ENCODE data around the gene PRSS2. TPM values are rescaled to one million over a fixed set of nuclear protein-coding genes. Genes with fewer than 3 reads are reported as not detected.
"Not testable (repeated sequence)": the region's sequence is repeated elsewhere in the genome, so short reads cannot be mapped to it uniquely, and the experiment has no call there.

PRSS2 gene
- total RNA-seq, 1 experiment from 2014 or later: 22.4 TPM

DNA sequence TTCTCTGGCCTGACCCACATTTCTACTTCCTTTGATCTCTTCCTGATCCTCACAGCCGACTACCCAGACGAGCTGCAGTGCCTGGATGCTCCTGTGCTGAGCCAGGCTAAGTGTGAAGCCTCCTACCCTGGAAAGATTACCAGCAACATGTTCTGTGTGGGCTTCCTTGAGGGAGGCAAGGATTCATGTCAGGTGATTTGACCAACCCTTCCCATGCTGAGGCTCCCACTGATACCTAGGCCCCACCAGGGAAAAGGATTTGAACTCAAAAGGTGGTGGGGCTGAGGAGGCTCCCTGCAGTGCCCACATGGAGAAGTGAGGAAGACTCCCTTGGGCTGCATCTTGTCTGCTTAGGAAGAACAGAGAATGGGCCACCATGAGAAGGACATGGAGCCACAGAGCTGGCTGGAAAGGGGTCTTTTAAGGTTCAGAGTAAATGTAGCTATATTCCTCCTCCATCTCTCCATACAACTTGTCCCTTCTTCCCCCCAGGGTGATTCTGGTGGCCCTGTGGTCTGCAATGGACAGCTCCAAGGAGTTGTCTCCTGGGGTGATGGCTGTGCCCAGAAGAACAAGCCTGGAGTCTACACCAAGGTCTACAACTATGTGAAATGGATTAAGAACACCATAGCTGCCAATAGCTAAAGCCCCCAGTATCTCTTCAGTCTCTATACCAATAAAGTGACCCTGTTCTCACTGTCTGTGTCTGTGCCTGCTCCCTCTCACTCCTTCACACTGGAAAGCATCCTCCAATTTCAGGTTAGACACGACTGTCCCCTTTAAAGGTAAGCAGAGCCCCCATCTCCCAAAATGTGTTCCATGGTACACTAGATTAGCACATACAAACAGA is 18.2 kb upstream of the PRSS2 start:
- TF ChIP-seq, protein P1, sequence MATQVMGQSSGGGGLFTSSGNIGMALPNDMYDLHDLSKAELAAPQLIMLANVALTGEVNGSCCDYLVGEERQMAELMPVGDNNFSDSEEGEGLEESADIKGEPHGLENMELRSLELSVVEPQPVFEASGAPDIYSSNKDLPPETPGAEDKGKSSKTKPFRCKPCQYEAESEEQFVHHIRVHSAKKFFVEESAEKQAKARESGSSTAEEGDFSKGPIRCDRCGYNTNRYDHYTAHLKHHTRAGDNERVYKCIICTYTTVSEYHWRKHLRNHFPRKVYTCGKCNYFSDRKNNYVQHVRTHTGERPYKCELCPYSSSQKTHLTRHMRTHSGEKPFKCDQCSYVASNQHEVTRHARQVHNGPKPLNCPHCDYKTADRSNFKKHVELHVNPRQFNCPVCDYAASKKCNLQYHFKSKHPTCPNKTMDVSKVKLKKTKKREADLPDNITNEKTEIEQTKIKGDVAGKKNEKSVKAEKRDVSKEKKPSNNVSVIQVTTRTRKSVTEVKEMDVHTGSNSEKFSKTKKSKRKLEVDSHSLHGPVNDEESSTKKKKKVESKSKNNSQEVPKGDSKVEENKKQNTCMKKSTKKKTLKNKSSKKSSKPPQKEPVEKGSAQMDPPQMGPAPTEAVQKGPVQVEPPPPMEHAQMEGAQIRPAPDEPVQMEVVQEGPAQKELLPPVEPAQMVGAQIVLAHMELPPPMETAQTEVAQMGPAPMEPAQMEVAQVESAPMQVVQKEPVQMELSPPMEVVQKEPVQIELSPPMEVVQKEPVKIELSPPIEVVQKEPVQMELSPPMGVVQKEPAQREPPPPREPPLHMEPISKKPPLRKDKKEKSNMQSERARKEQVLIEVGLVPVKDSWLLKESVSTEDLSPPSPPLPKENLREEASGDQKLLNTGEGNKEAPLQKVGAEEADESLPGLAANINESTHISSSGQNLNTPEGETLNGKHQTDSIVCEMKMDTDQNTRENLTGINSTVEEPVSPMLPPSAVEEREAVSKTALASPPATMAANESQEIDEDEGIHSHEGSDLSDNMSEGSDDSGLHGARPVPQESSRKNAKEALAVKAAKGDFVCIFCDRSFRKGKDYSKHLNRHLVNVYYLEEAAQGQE (IDR thresholded peaks at IDR 0.05; ENCODE audit: insufficient read depth in 1 of 2, low read depth in 2 of 2, low read length in 1 of 2): no peak
- TF ChIP-seq SIN3A (IDR thresholded peaks at IDR 0.05; ENCODE audit: borderline replicate concordance, insufficient read depth, low read depth, low read length) (no peak), POLR2AphosphoS5 (IDR thresholded peaks at IDR 0.05; ENCODE audit: low read depth, low read length) (no peak), TCF7L2 (IDR thresholded peaks at IDR 0.05; ENCODE audit: low read depth, low read length) (no peak), CTCF (IDR thresholded peaks at IDR 0.05) (no peak)
- H3K27ac ChIP-seq (ENCODE audit: low read length): no peak overlapping the region
- intact Hi-C loops (cut with micrococcal nuclease; ENCODE audit: unreplicated experiment) (no loop called here), in situ Hi-C loops (cut with HindIII; ENCODE audit: low pct_unique_long_range_greater_than_20kb, low sequenced_read_pairs) (no loop called here)
- ChIA-PET CTCF (no interaction called here), POLR2A (no interaction called here)
- 0 out of 2 replicates have a peak, but pooled peaks cover 4% of the 10 kb centered on the region for H3K27me3 ChIP-seq (ENCODE audit: control insufficient read depth, insufficient read depth, low read length)
- H3K9me3 ChIP-seq (ENCODE audit: control insufficient read depth, insufficient read depth, low read depth, low read length): no peaks in the 10 kb centered on the region
- DNase-seq (ENCODE audit: low read depth, low spot score) (no peak), ATAC-seq (no peak)
- H3K36me3 ChIP-seq (ENCODE audit: control insufficient read depth, insufficient read depth, low read length): no peaks in the 10 kb centered on the region
- H3K4me1 ChIP-seq (ENCODE audit: control insufficient read depth, insufficient read depth, low read length): no peaks in the 10 kb centered on the region
- no peak overlapping the region for H3K4me3 ChIP-seq (ENCODE audit: low read depth in 2 of 2, low read length in 2 of 2)
- no TSS peak for BruUV-seq (replicated peaks)

DNA sequence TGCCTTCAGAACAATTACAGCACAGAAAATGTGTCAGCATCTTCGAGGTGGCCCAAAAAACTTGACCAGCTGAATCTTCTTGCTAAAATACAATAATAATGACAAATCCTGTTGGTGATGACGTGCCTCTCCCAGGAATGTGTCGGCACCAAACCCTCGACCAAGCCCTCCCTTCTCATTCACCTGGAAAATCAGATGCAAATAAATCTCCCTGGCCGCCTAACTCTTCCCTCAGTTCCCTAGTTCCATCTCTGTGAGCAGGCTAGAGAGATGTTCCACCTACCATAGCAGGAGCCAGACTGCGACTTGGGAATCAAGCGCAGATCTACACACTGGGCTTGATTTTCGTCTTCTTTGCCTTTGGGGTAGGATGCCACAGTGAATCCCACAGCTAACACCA is 17.4 kb upstream of the PRSS2 start:
- H3K36me3 ChIP-seq (ENCODE audit: control insufficient read depth, insufficient read depth, low read length): no peaks in the 10 kb centered on the region
- H3K27me3 ChIP-seq (ENCODE audit: control insufficient read depth, insufficient read depth, low read length): 0 out of 2 replicates have a peak, but pooled peaks cover 4% of the 10 kb centered on the region
- H3K4me3 ChIP-seq (ENCODE audit: low read depth in 2 of 2, low read length in 2 of 2): no peak overlapping the region
- ChIA-PET POLR2A (no interaction called here), CTCF (no interaction called here)
- H3K9me3 ChIP-seq (ENCODE audit: control insufficient read depth, insufficient read depth, low read depth, low read length): no peaks in the 10 kb centered on the region
- DNase-seq (ENCODE audit: low read depth, low spot score) (no peak), ATAC-seq (no peak)
- no peaks in the 10 kb centered on the region for H3K4me1 ChIP-seq (ENCODE audit: control insufficient read depth, insufficient read depth, low read length)
- no TSS peak for BruUV-seq (replicated peaks)
- TF ChIP-seq, protein P1 (IDR thresholded peaks at IDR 0.05; ENCODE audit: insufficient read depth in 1 of 2, low read depth in 2 of 2, low read length in 1 of 2): no peak
- TF ChIP-seq POLR2AphosphoS5 (IDR thresholded peaks at IDR 0.05; ENCODE audit: low read depth, low read length) (no peak), SIN3A (IDR thresholded peaks at IDR 0.05; ENCODE audit: borderline replicate concordance, insufficient read depth, low read depth, low read length) (no peak), CTCF (IDR thresholded peaks at IDR 0.05) (no peak), TCF7L2 (IDR thresholded peaks at IDR 0.05; ENCODE audit: low read depth, low read length) (no peak)
- in situ Hi-C loops (cut with HindIII; ENCODE audit: low pct_unique_long_range_greater_than_20kb, low sequenced_read_pairs) (no loop called here), intact Hi-C loops (cut with micrococcal nuclease; ENCODE audit: unreplicated experiment) (no loop called here)
- no peak overlapping the region for H3K27ac ChIP-seq (ENCODE audit: low read length)

- H3K4me1 ChIP-seq (ENCODE audit: control insufficient read depth, insufficient read depth, low read length); H3K36me3 ChIP-seq (ENCODE audit: control insufficient read depth, insufficient read depth, low read length); POLR2A ChIA-PET; CTCF ChIA-PET; intact Hi-C loops (cut with micrococcal nuclease; ENCODE audit: unreplicated experiment); BruUV-seq (replicated peaks); ATAC-seq; H3K27ac ChIP-seq (ENCODE audit: low read length); H3K27me3 ChIP-seq (ENCODE audit: control insufficient read depth, insufficient read depth, low read length); DNase-seq (ENCODE audit: low read depth, low spot score); H3K4me3 ChIP-seq (ENCODE audit: low read depth in 2 of 2, low read length in 2 of 2); in situ Hi-C loops (cut with HindIII; ENCODE audit: low pct_unique_long_range_greater_than_20kb, low sequenced_read_pairs); H3K9me3 ChIP-seq (ENCODE audit: control insufficient read depth, insufficient read depth, low read depth, low read length): not testable (repeated sequence)
Observed at GRCh38 chr7:142753925-142754491, 16.8 kb upstream of the PRSS2 start.
